Stomach (tissue), 4 donors: ENCODE data around the gene TBPL1.

ENCODE experiments used
- CTCF ChIP-seq, 7 experiments: fragments of 450-650 bp in 4 of 7; fragments of 200-600 bp in 3 of 7; sonication (generic) in 3 of 7; IDR thresholded peaks; one replicate each; pipeline ENCODE4 v1.5.1; 2016 to 2019; ENCODE audit warnings: antibody characterized with exemption in 7 of 7, control low read depth in 2 of 7, mild to moderate bottlenecking in 1 of 7
- EP300 ChIP-seq: sonication (generic); formaldehyde crosslinking; IDR thresholded peaks from one replicate; pipeline ENCODE4 v1.6.1; 2017; ENCODE audit warnings: antibody characterized with exemption
- POLR2A ChIP-seq, 4 donors: fragments of 450-650 bp; IDR thresholded peaks; one replicate each; pipeline ENCODE4 v1.6.1; 2016; ENCODE audit warnings: antibody characterized with exemption in 4 of 4, control low read depth in 2 of 4, mild to moderate bottlenecking in 1 of 4, moderate library complexity in 1 of 4
- POLR2AphosphoS5 ChIP-seq, 3 donors: sonication (generic); formaldehyde crosslinking; IDR thresholded peaks; one replicate each; pipeline ENCODE4 v1.6.1; 2016; ENCODE audit warnings: antibody characterized with exemption in 3 of 3

- TF ChIP-seq CTCF (IDR thresholded peaks at IDR 0.05): no peak
- no peak for TF ChIP-seq EP300
- TF ChIP-seq POLR2A (IDR thresholded peaks at IDR 0.05): no peak
- TF ChIP-seq POLR2AphosphoS5 (IDR thresholded peaks at IDR 0.05): no peak
Observed at GRCh38 chr6:133964702-133965101, 11.7 kb downstream of the TBPL1 start.
